CD4-positive, alpha-beta T cell treated with Interleukin-21 for 1 hour (primary cell): ENCODE data around the gene CAMK1D.

Experiments used
- DNase-seq: peaks from one replicate; pipeline ENCODE4 v3.0.0-alpha.2; 2020

Gene CAMK1D

DNA sequence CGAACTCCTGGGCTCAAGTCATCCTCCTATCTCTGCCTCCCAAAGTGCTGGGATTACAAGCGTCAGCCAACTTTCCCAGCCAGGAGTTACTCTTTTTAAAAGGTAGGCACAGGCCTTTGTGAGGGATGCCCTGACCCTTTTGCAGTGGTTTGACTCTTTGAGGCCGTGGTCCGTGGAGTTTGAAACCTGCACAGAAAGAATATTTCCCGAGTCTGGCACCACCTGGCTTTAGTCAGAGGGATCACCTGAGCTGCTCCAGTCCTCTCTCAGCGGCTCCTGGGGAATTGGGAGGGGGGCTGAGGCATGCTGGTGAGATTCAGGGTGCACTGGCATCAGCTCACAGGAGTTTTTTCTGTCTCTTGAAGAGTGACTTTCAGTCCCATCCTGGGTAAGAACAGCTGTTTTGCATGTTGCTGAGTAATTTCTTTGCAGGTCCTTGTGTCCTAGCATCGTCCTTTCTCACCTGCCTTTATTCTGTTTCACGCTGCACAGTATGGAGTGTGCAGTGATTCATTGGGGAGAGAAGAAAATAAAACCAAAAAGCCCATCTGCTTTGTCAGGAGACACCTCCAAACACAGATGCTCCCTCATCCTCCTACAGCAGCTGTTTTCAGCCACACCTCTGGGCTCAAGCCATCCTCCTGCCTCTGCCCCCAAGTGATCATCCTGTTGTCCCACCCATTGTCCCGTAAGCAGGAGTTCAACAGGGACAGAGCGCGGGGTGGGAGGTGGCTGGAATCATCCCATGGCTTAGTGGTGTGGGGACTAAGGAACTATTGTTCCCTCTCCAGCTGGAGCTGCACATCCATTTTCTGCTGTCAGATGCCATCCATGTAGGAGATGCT lies 284.7 kb downstream of the CAMK1D start:
- no peak for DNase-seq

DNA sequence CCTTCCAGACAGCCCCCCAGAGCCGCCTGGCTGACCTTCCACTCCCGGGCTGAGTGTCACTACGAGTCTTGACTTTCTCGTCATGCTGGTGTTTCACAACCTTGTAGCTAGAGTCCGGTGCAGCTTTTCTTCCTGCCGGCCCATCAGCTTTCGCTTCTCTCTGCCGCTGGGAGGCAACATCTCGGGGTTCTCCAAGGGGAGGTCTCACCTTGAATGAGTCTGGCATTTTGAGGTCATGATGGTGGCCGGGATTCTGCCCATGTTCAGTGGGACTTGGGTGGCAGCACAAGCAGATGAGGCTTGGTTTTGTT lies 285.2 kb downstream of the CAMK1D start:
- DNase-seq = no peak

DNA sequence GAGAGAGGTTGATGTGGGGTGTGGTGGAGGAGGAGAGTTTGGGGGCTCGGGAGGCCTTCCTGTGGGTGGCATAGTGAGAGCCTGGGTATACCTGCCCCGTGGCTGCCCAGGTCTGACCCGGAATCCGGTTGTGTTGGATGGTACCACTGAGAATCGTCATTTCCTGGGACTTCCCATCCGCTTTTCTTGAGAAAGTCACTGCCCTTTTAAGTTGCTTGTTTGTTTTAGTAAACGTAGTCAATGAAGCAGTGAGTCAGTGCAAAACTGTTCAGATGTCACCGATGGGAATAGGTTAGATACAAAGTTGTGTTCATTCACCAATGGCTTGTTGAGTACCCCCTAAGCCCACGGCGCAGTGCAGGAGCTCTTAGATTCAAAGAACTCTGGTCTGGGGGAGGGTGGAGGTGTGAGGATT lies 285.8 kb downstream of the CAMK1D start:
- DNase-seq = peak; percentile 16

- DNase-seq = no peak
Observed at GRCh38 chr10:12636571-12636970, 287.2 kb downstream of the CAMK1D start.

GRCh38 chr10:12637649-12638048 lies 288.3 kb downstream of the CAMK1D start:
- no peak for DNase-seq

- DNase-seq = no peak
Observed at GRCh38 chr10:12638103-12638502, 288.8 kb downstream of the CAMK1D start.

GRCh38 chr10:12638781-12639180 lies 289.4 kb downstream of the CAMK1D start:
- DNase-seq = no peak

DNA sequence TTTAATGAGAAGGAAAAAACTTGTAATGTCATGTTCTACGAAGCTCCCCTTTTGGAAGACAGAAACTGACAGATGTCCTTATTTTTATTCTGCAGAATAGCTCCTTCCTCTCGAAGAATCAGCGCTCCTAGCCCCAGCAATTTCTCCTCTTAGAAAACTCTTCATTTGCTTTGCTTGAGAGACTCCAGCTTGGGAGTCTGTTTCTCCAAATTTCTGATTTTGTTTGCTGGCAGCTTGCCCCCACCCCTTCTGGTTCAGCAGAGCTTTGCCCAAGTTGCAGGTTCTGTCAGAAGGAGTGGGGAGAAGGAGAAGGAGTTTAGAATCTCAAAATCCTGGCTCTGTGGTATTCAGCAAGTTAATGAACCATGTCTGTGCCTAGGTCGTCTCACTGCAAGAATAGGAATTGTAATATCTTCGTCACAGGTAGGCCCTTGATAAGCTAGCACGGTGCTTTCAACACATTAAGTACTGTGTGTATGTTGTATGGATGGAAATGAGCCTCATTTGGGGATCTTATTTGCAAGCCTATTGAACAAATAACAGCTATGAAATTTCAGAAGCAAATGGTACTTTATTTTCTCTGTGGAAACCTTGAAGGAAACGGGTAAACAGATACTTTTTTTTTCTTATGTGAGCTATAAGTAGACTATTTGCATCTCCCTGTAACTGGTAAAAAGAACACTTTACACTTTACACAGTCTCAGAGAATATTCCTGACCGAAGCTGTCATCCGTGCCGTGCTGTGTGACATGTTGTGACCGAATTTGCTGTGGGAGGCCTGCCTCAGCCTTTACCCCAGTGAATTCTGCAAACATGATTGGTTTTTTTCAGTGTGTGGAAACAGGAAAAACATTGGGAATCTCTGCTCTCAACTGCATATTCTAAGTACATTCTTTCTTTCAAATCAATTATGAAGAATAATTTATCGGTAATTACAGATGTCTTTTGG lies 290.9 kb downstream of the CAMK1D start:
- DNase-seq = no peak

GRCh38 chr10:12642036-12642435 lies 292.7 kb downstream of the CAMK1D start:
- no peak for DNase-seq

DNA sequence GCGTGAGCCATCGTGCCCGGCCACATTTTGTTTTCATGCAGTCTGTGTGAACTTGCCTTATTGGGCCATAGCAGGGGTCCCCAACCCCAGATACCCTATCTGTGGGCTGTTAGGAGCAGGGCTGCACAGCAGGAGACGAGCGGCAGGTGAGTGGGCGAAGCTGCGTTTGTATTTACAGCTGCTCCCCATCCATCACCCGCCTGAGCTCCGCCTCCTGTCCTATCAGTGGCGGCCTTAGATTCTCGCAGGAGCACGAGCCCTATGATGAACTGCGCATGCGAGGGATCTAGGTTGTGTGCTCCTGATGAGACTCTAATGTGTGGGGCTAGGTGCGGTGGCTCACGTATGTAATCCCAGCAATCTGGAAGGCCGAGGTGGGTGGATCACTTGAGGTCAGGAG lies 293.9 kb downstream of the CAMK1D start:
- DNase-seq = no peak

DNA sequence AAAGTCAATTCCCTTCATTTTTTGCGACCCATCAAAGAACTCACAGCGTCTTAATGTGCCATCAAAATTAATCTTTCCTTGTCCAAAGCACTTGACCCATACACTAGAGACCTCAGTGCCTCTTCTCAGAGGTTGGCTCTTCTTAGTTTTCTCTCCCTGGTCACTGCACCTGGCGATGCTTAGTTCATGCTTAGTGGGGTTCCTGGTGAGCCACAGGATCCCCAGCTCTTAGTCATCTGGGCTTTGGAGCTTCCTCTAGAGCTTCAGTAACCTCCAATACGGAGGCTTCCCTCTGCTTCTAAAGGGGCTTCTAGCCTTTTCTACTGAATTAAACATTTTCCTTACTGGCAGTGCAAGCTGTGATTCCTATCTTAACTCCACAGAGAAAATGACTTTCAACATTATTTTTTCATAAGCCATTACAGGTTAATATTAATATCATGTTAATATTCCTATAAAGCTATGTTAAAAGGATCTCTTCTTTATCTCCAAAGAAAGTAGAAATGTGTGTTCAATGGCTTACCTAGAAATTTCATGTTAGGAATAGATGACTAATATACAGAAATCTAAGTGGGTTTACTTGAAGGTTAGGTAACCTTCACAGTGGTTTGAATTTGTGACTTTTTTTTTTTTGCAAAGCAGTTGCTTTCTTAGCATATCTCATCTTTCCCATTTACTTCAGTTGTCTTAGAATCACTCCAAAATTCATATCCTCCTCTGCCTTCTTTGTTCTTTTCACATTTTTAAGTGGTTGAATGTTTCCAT lies 295.2 kb downstream of the CAMK1D start:
- no peak for DNase-seq

GRCh38 chr10:12645449-12645848 lies 296.1 kb downstream of the CAMK1D start:
- no peak for DNase-seq

DNA sequence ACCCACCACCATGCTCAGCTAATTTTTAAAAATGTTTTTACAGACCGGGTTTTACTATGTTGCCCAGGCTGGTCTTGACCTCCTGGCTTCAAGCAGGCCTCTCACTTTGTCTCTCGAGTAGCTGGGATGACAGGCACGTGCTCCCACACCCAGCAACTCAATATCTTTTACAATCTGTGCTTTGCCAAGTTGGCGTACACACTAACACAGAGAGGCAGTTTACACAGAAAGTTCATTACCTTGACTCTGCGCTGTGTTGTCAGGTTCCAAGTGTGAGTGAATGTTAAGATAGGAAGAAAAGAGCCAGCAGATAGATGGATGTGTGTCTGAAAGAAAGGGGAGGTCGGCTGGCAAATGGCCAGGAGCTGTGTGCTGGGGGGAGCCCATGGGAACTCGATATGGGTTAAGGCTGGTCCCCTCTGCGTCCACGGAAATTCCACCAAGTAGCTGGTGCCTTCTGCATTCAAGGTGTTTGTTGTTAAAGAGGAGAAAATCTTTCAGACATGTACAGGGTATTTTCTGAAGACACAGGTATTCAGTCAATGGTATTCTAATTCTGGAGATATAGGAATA lies 299.8 kb downstream of the CAMK1D start:
- no peak for DNase-seq

- DNase-seq = no peak
Observed at GRCh38 chr10:12650122-12650521, 300.8 kb downstream of the CAMK1D start.

DNA sequence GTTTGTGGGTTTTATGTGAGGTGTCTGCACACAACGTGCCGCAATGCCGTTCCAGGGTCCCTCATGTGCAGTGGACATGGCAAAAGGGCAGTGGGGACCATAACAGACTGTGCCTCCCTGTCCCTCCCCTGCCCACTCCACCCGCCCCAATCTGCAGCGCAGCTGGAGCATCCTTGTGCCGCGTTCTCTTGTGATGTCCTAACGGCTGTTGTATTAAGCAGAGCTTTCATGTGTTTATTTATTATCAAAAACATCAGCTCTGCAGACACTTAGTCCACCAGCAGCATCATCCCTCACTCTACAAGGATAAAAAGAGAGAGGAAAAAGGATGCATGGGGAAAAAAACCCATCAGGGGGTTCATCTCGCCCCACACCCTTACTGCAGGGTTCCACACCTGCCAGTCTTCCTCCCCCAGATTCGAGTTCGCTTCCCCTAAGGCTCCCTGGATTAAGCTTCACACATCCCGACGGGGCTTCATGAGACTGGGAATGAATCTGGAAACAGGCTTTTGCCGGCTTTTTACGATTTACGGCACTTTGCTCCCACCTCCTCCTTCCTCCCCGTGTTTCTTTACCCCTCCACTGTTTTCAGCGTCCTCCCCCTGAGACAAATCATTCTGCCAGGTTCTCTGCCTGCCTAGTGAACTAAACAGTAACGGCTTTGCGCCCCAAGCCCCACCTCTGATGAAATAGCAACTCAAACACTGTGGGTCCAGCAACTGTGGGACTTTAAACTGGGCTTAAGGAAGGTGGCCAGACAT lies 301.4 kb downstream of the CAMK1D start:
- DNase-seq = no peak

- DNase-seq = no peak
Observed at GRCh38 chr10:12655940-12656339, 306.6 kb downstream of the CAMK1D start.

GRCh38 chr10:12656518-12657142 lies 307.3 kb downstream of the CAMK1D start:
- DNase-seq = peak; percentile 66

GRCh38 chr10:12657489-12657888 lies 308.1 kb downstream of the CAMK1D start:
- no peak for DNase-seq

DNA sequence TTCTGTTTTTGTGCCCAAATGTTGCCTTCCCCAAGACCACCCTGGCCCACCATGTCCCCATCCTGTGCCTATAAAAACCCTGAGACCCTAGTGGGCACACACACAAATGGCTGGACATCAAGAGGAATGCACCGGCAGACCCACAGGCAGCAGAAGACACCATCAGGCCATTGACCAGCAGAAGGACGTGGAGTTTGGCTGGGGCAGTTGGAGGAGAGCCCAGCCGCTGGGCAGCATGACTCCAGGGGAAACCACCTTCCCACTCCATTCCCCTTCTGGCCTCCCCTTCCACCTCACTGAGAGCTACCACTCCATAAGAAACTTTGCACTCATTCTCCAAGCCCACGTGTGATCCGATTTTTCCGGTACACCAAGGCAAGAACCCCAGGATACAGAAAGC lies 309.2 kb downstream of the CAMK1D start:
- DNase-seq = no peak

GRCh38 chr10:12659706-12660105 lies 310.4 kb downstream of the CAMK1D start:
- DNase-seq = no peak

DNA sequence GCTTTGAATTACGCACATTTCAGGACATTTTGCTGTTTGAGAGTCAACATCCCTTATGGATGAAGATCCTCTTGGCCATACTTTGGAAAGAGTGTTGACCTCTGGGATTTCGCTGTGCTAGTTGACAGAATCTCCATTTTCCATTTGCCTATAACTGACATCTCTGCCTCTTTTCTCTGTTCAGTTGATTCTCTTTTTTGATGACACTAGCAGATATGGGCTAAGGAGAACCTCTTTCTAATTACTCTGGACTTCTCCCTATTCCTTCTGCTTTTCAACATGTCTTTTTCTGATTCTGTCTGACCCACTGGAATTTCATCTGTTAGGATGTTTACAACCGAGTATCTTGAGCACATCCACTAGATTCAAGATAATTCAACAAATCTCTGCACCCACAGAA lies 311.5 kb downstream of the CAMK1D start:
- DNase-seq = no peak

DNA sequence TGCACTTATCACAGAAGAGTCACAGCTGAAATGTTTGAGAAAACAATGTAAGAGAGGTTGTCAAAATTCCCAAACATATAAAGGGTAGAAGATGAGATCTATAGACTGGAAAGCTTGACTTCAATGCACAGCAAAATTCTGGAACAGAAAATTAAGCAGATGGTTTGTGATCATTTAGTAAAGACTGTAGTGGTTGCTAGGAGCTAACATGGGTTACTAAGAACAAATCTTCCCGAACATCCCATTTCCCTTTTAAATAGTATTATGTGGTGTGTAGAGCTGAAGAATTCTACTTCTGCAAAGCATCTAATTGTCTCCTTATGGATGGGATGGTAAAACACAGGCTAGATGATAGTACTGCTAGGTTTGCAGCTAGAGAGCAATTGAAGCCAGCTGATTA lies 312.3 kb downstream of the CAMK1D start:
- DNase-seq = no peak
